GM18870 (cell line): Measurements from ENCODE around the gene DAPK1.

Experiments
- ATAC-seq: cut with Tn5 transposase; IDR thresholded peaks from one replicate; pipeline ENCODE4 v1.9.1; 2021; ENCODE audit warnings: moderate library complexity; ENCODE audit not compliant: unreplicated experiment

The DAPK1 gene

GRCh38 chr9:87497604-87498045 lies at the start of gene DAPK1:
DAPK1 (plus strand) TSS chr9:87497867; CDS start chr9:87499078, 1,211 bp downstream.
- ATAC-seq, result no peak

GRCh38 chr9:87451149-87451548 lies 46.5 kb upstream of the DAPK1 start:
- no peak for ATAC-seq

- no peak for ATAC-seq
Measured at GRCh38 chr9:87455407-87455806, 42.3 kb upstream of the DAPK1 start.

- ATAC-seq, result no peak
Measured at GRCh38 chr9:87461256-87461655, 36.4 kb upstream of the DAPK1 start.

- peak; percentile 80 for ATAC-seq
Measured at GRCh38 chr9:87464110-87464991, 33.3 kb upstream of the DAPK1 start.

- ATAC-seq, result no peak
Measured at GRCh38 chr9:87464992-87465378, 32.7 kb upstream of the DAPK1 start.

- no peak for ATAC-seq
Measured at GRCh38 chr9:87465816-87466215, 31.9 kb upstream of the DAPK1 start.

GRCh38 chr9:87467187-87467586 lies 30.5 kb upstream of the DAPK1 start:
- no peak for ATAC-seq

- no peak for ATAC-seq
Measured at GRCh38 chr9:87469793-87470465, 27.7 kb upstream of the DAPK1 start.

GRCh38 chr9:87471746-87472145 lies 25.9 kb upstream of the DAPK1 start:
- ATAC-seq, result no peak

GRCh38 chr9:87475463-87475862 lies 22.2 kb upstream of the DAPK1 start:
- ATAC-seq, result no peak

- no peak for ATAC-seq
Measured at GRCh38 chr9:87478226-87478992, 19.3 kb upstream of the DAPK1 start.

GRCh38 chr9:87479801-87480201 lies 17.9 kb upstream of the DAPK1 start:
- ATAC-seq, result peak; percentile 92

- no peak for ATAC-seq
Measured at GRCh38 chr9:87481890-87482855, 15.5 kb upstream of the DAPK1 start.

GRCh38 chr9:87490225-87490624 lies 7.4 kb upstream of the DAPK1 start:
- no peak for ATAC-seq

GRCh38 chr9:87490907-87491306 lies 6.8 kb upstream of the DAPK1 start:
- no peak for ATAC-seq

- no peak for ATAC-seq
Measured at GRCh38 chr9:87491523-87491922, 6.1 kb upstream of the DAPK1 start.

- ATAC-seq, result no peak
Measured at GRCh38 chr9:87492642-87493041, 5.0 kb upstream of the DAPK1 start.

- ATAC-seq, result no peak
Measured at GRCh38 chr9:87494970-87495471, 2.6 kb upstream of the DAPK1 start.

- ATAC-seq, result no peak
Measured at GRCh38 chr9:87497080-87497603, 525 bp upstream of the DAPK1 start.
